GM21825 (cell line): Measurements from ENCODE around the gene COL8A2.

ENCODE experiments used
- ATAC-seq: cut with Tn5 transposase; IDR thresholded peaks from one replicate; pipeline ENCODE4 v1.9.1; 2021; ENCODE audit warnings: mild to moderate bottlenecking, moderate library complexity; ENCODE audit not compliant: unreplicated experiment

The COL8A2 gene

DNA sequence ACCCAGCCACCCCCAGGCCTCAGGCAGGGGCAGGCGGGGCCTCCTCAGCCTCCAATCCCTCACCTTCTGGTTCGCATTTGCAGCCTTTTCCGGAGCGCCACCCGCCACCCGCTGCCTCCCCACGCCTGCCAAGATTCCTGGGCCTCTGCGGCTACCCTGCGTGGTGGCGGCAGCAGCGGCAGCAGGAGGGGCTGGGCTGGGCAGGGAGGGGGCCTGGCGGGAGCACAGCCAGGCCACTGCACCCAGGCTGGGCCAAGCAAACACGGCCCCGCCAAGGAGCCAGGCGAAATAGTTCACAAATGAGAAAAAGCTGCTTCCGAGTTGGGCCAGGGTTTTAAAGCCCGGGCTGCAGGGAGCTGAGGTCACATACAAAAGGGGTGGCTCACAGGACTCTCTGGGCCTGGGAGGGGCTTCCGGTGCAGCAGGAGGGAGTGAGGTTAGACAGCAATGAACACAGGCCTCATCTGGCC lies 9.8 kb downstream of the COL8A2 start:
- ATAC-seq: no peak

- ATAC-seq: no peak
Observed at GRCh38 chr1:36114371-36114770, 10.7 kb downstream of the COL8A2 start.

DNA sequence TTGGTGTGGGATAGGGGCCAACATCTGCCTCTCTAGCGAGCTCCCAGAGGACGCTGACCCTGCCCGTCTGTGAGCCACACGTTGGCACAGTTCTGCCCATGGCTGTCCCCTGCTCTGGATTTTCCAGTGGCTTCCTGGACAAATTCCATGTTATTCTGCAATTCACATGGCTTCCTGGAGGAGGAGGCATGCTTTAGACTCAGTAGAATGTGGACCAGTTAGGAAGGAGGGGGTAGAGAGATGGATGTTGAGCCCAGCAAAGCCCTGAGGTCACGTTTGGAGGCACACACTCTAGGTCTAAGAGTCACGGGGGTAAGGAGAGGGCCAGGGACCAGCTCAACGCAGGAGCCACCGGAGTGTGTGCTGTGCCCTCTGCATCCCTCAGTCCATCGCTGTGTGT lies 12.2 kb downstream of the COL8A2 start:
- no peak for ATAC-seq

DNA sequence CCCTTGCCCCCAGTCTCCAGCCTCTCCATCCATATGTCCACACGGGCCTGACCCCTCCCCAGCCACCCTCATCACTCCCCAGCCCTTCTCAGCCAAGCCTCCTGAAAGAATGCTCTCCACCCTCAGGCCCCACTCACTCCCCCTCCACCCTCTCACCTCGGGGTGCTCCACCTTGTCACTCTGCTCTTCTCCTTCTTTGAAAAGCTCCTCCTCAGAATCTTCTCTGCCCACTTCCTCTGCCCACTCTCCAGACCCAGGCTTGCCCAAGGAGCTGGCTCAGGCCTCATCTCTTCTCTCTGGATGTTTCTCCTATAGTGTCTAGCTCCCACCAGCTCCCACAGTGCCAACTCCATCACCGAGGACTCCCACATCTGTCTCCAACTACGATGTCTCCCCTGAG lies 13.9 kb downstream of the COL8A2 start:
- no peak for ATAC-seq

GRCh38 chr1:36109041-36109679 lies 15.9 kb downstream of the COL8A2 start:
- ATAC-seq: no peak

DNA sequence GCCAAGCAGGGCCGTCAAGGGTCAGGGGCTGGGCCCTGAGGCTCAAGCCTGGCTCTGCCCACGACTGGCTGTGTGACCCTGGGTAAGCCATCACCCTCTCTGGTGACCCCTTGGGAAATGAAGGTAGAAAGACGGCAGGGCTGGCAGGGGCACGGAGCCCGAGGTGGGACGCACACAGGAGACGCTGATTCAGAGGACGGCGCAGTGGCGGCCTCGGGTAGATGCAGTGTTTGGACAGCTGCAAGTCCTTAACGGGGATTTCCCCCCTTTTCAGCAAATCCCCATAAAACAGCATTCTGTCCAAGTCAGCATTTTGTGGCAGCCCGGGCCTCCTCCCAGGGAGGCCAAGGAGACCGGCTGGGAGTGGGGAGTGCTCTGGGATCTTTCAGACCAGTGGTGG lies 16.7 kb downstream of the COL8A2 start:
- no peak for ATAC-seq

DNA sequence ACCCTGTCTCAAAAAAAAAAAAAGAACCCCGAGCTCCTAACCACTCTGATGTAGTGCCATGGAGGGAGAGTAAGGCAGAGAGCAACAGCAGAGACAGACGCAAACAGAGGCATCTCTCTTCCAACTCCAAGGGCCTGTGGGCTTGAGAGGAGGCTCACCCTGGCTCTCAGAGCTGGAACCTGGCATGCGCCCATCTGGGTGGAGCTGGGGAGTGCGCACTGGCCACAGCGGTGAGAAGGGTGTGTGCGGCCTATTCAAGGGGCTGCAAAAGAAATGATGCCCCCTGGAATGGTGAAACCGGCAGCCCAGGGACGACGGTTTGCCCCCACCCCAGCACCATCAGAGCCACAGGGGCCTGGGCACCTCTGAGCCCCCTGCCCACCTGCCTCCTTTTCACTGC lies 17.6 kb downstream of the COL8A2 start:
- ATAC-seq: no peak

GRCh38 chr1:36106269-36106668 lies 18.8 kb downstream of the COL8A2 start:
- no peak for ATAC-seq

DNA sequence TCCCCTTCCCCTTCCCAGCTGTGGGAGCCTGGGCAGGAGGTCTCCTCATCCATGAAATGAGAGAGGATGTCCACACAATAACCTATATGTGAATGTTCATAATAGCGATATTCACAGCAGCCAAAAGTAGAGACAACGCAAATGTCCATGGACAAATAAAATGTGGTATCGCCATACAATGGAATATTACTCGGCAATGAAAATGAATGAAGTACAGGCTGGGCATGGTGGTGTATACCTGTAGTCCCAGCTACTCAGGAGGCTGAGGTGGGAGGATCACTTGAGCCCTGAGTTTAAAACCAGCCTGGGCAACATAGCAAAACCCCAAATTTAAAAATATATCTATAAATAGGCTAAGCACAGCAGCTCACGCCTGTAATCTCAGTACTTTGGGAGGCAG lies 23.5 kb downstream of the COL8A2 start:
- no peak for ATAC-seq

- ATAC-seq: no peak
Observed at GRCh38 chr1:36100376-36100775, 24.6 kb downstream of the COL8A2 start.

DNA sequence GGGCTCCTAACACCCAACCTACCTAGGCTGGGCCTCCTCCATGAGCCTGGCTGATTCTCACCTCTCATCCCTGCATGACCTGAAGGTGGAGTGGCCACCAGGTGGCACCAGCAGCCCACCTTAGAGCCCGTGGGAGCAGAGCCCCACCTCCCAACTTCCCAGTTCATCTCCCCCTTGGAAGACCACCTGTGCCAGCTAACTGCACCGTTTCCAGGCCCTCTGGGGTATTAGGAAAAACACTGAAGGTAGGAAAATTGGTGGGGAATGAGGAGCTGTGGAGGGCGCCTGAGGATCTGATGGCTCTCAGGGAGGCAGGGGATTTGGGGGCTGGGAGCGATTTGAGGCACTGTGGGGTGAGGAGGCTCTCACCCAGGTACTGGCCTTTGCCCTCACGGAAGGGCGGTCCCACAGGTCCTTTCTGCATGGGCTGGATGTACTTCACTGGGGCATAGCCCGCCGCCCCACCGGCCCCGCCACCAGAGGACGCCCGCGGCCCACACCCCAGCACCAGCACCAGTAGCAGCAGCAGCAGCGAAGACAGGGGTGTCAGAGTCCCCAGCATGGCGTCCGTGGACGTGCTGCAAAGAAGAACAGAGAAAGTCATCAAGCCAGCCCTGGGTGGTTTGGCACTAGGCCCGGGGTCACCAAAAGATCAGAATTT lies 25.2 kb downstream of the COL8A2 start:
- no peak for ATAC-seq

GRCh38 chr1:36098650-36099365 lies 26.2 kb downstream of the COL8A2 start:
- no peak for ATAC-seq

- no peak for ATAC-seq
Observed at GRCh38 chr1:36097693-36098585, 27.1 kb downstream of the COL8A2 start.

DNA sequence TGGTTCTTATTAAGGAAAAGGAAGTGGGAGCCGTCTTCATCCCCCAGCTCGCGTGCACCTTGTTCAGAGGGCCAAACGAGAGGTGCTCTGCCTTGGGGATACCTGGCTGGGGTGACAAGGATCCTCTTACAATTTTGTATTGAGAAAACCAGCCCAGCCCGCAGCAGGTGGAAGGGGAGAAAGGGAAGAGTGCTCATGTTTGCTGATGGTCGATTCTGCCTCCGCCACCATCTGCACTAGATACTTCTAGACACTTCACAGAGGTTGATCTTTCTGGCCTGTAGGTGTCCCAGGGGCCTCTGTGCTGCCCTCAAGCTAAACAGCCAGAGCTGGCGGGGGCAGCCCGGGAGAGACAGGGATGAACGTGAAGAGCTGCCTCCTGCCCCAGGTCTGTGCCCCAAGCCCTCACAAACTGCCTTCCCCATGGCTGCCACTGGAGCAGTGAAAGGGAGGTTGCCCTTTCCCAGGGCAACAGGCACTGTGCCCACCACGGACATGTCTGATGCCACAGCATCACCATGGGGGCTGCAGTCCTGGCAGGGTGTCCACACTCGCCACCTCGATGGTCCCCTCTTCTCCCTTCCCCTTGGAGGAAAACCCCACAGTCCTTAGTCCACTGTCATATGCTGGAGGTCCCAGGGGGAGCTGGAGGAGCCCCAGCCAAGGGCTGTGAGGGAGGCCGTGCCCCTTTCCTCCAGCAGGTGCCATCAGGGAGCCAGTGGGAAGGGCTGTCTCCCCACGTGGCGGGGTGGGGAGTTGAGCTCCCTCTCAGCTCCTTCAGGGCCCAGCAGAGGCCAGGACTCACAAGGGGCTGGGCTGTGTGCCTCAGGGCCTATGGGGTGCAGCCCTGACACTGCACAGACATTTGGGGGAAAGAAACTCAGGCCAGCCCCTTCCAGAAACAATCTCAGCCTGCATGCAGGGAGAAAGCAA lies 28.3 kb downstream of the COL8A2 start:
- no peak for ATAC-seq

DNA sequence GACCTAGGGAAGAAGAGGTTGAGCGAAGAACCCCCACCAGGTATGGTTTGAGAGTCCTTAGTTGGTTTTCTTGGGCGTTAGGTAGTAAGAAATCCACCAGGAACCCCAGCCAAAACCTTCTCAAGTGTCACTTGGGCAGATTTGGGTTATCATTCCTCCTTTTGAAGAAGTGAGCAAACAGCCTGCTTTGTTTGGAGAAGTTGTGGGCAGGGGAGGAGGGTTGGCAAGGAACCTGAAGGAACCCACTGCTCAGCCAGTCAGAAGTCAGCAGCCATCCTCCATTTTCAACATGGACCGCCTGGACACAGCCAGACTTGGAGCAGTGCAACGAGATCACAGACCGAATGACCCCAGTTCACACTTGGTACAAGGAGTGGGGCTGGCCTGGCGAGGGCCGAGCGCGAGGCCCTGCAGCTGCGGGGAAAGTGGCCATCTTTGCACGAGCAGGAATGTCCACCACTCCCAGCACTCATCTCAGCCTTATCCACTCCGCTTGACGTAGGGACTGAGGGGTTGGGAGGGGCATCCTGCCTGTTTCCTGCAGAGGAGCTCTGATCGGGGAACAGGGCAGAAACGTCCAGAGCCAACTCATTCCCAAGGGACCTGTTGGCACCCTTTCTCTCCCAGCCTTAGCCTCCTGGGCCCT lies 29.1 kb downstream of the COL8A2 start:
- no peak for ATAC-seq

- ATAC-seq: no peak
Observed at GRCh38 chr1:36094621-36095061, 30.4 kb downstream of the COL8A2 start.

DNA sequence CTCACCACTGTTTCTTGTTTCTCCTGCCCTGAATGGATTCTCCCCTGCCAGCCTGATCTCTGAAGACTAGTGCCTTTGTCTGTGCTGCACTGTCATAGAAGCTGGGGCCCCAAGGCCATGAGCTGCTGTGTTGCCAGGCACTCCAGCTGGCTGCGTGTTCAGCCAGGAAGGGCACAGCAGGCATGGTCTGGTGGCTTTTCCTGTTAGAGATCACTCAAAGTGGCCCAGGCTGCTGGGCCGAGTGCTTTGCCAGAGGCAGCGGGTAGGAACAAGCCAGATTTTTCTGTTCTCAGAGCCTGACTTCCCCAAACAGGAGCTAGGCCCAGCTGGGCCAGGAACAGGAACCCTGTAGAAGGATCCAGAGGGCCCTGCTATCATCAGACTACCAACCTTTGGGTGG lies 31.1 kb downstream of the COL8A2 start:
- ATAC-seq: no peak

GRCh38 chr1:36093226-36093625 lies 31.8 kb downstream of the COL8A2 start:
- ATAC-seq: no peak

DNA sequence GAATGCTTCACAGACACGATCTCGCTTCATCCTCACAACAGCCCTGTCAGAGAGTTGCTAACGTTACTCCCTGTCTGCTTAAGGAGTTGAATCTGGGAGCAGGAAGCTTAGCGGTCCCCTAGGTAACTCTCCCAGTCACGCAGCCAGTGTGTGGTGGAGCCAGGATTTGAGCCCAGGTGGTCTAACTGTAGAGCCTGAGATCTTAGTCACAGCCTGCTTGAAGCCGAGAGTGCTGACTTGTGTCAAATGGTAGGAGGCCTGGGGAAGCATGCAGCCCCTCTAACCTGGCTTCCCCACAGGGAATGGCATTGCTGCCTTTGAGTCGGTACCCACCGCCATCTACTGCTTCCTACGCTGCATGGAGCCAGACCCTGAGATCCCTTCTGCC lies 32.2 kb downstream of the COL8A2 start:
- no peak for ATAC-seq
